Measurements from ENCODE around the gene SLC4A5. TPM values are rescaled to one million over a fixed set of nuclear protein-coding genes. Genes with fewer than 3 reads are reported as not detected.
A peak's percentile ranks its signal among the peaks of the same experiment; 100 is the strongest.
"Not testable (repeated sequence)": the region's sequence is repeated elsewhere in the genome, so short reads cannot be mapped to it uniquely, and the experiment has no call there.

Gene SLC4A5
- total and polyA plus RNA-seq, 10 donors, result 0.45 to 9.7 (median 3.1) TPM

DNA sequence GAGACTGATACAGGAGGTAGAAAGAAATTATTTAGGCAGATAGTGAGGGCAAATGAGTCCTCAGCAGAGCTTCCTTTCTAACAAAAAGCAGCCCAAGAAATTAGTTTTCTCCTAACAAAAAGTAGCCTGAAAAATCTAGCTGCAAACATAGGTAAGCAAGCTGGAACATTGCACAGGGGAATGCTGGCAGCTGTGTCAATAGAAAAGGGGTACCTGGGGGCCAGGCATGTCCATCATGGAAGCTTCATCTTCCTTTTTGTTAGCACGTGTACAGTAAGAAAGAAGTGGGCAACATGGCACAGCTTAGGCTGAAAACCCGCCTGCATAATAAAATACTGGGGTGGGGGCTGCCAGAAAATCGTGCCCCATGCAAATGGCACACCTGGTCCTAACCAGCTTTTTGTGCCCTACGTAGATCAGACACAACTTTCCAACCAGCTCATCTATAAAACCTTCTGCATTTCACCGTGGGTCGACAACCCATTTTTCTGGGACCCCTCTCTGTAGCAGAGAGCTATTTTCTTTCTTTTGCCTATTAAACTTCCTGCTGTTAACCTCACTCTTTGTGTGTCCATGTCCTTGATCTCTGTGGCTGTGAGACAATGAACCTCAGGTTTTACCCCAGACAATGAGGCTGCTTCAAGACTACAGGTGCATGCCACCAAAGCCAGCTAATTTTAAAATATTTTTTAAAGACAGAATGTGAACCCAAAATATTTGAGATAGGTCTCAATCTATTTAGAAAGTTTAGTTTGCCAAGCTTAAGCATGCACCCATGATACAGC is 151.4 kb downstream of the SLC4A5 start:
- no peak for DNase-seq
- WGBS, 5 donors, result 68 to 87% (median 72%) methylated on average over 6 of the region's 6 CpGs
- intact Hi-C loops (cut with DNase I; ENCODE audit: low total_unique reads), result no loop called here

GRCh38 chr2:74188696-74189095 is 154.5 kb downstream of the SLC4A5 start:
- TF ChIP-seq CTCF (IDR thresholded peaks at IDR 0.05 in 8 of 11, conservative IDR thresholded peaks at IDR 0.05 in 3 of 11), result no peak
- TF ChIP-seq POLR2A (IDR thresholded peaks at IDR 0.05), result no peak
- no peak for TF ChIP-seq POLR2AphosphoS5 (IDR thresholded peaks at IDR 0.05)
- H3K27me3 ChIP-seq (replicated peaks in 1 of 7), result no peaks in the 10 kb centered on the region
- no peaks in the 10 kb centered on the region for H3K36me3 ChIP-seq
- WGBS, 5 donors, result 94 to 97% (median 96%) methylated on average over 3 of the region's 3 CpGs
- intact Hi-C loops (cut with DNase I; ENCODE audit: low total_unique reads), result no loop called here
- no peak overlapping the region for H3K4me3 ChIP-seq
- no peak overlapping the region for H3K27ac ChIP-seq
- H3K9me3 ChIP-seq, result peaks cover 0 to 3% (median 0%) of the 10 kb centered on the region in 8 donors
- no peak for DNase-seq
- peaks cover 0 to 36% (median 13%) of the 10 kb centered on the region in 6 donors for H3K4me1 ChIP-seq

More for the DNA sequence above, 151.4 kb downstream of the SLC4A5 start:
- no peak for TF ChIP-seq CTCF (IDR thresholded peaks at IDR 0.05 in 8 of 11, conservative IDR thresholded peaks at IDR 0.05 in 3 of 11)
- TF ChIP-seq POLR2A (IDR thresholded peaks at IDR 0.05), result no peak
- no peak for TF ChIP-seq POLR2AphosphoS5 (IDR thresholded peaks at IDR 0.05)
- no peaks in the 10 kb centered on the region for H3K36me3 ChIP-seq
- no peaks in the 10 kb centered on the region for H3K27me3 ChIP-seq (replicated peaks in 1 of 7)
- peaks cover 0 to 7% (median under 1%) of the 10 kb centered on the region in 6 donors for H3K4me1 ChIP-seq
- no peak overlapping the region for H3K27ac ChIP-seq
- no peak overlapping the region for H3K4me3 ChIP-seq
- H3K9me3 ChIP-seq, result no peaks in the 10 kb centered on the region

GRCh38 chr2:74188018-74188601 is 155.1 kb downstream of the SLC4A5 start:
- no peak overlapping the region for H3K4me3 ChIP-seq
- peaks cover 0 to 3% (median 0%) of the 10 kb centered on the region in 8 donors for H3K9me3 ChIP-seq
- intact Hi-C loops (cut with DNase I; ENCODE audit: low total_unique reads), result no loop called here
- H3K27me3 ChIP-seq (replicated peaks in 1 of 7), result no peaks in the 10 kb centered on the region
- H3K4me1 ChIP-seq, result peaks cover 0 to 42% (median 13%) of the 10 kb centered on the region in 6 donors
- H3K36me3 ChIP-seq, result no peaks in the 10 kb centered on the region
- no peak overlapping the region for H3K27ac ChIP-seq
- DNase-seq, result peak; percentile 80
- no peak for TF ChIP-seq POLR2A (IDR thresholded peaks at IDR 0.05)
- TF ChIP-seq CTCF (IDR thresholded peaks at IDR 0.05 in 8 of 11, conservative IDR thresholded peaks at IDR 0.05 in 3 of 11), result no peak
- TF ChIP-seq POLR2AphosphoS5 (IDR thresholded peaks at IDR 0.05), result no peak
- 88 to 93% (median 89%) methylated on average over 6 of the region's 6 CpGs for WGBS, 5 donors

GRCh38 chr2:74186706-74187105 is 156.5 kb downstream of the SLC4A5 start:
- intact Hi-C loops (cut with DNase I; ENCODE audit: low total_unique reads); H3K27me3 ChIP-seq (replicated peaks in 1 of 7); DNase-seq; H3K36me3 ChIP-seq; H3K9me3 ChIP-seq: not testable (repeated sequence)
- H3K4me3 ChIP-seq, result peak overlapping the region in 1 of 8 donors; percentile 57
- 94 to 97% (median 96%) methylated on average over 15 of the region's 15 CpGs for WGBS, 5 donors
- H3K4me1 ChIP-seq, result peaks cover 3 to 55% (median 23%) of the 10 kb centered on the region in 6 donors
- peak overlapping the region in 6 of 8 donors; percentile 84 to 99 (median 90) for H3K27ac ChIP-seq
